Activated CD4-positive, alpha-beta T cell treated with anti-CD3 and anti-CD28 coated beads, Interleukin-2, amount 50 U/mL, for 24 hours (primary cell): ENCODE results near the gene TMC6.
"Not testable (repeated sequence)": the region's sequence is repeated elsewhere in the genome, so short reads cannot be mapped to it uniquely, and the experiment has no call there.

ENCODE experiments used
- DNase-seq, 2 donors: peaks; one replicate each; pipeline ENCODE4 v3.0.0-alpha.2; 2020; ENCODE audit warnings: low read depth in 1 of 2, low spot score in 1 of 2

The TMC6 gene

GRCh38 chr17:78082988-78083387 lies 45.6 kb downstream of the TMC6 start:
- no peak for DNase-seq

GRCh38 chr17:78082355-78082872 lies 46.1 kb downstream of the TMC6 start:
- not testable (repeated sequence) for DNase-seq

DNA sequence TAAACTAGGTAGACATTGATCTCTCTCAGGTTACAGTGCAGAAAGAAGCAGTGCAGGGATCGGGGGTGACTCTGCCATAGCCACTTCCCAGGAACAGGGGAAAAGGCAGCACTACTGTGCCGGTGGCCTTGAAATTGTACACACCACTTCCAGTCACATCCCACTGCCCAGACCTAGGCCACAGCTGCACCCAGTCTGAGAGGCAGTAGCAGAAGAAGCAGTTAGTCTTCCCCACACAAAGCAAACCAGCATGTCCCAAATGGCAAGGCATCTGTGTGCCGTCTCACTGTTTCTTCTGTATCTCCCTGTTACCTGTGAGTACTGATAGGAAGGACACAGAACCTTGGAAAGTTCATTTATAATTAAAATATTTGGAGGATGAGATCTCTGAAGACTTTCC lies 47.0 kb downstream of the TMC6 start:
- no peak for DNase-seq

DNA sequence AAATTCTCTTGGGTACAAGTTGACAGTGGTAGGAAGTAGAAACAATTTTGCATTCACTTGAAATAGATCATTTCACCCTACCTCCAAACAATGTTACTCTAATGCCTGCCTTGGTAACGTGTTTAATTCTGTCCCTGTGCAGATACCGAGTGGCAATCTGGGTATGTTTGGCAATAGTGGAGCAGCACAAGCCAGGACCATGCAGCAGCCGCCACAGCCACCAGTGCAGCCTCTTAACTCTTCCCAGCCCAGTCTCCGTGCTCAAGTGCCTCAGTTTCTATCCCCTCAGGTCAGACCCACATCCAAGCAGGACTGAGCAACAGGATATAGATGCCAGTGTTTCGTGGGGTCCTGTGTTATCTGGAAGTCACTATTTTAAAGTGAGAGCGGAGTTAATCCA lies 49.3 kb downstream of the TMC6 start:
- no peak for DNase-seq

DNA sequence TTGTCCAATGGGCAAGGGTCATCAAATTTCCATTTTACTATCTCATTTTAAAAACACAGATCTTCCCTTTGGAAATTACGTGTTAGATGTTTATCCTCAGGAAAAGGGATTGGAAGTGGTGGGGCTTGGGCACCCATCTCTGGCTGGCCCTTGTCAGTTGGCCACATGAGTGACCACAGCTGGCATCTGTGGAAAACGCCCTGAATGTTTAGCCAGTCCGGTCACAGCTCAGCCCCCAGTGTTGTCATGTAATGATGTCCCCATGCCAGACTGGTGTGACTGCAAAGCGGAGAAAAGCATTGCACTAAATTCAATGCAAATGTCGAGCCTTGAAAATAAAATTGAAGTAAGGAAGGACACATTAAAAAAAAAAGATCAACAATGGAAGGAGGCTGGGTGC lies 53.0 kb downstream of the TMC6 start:
- no peak for DNase-seq

DNA sequence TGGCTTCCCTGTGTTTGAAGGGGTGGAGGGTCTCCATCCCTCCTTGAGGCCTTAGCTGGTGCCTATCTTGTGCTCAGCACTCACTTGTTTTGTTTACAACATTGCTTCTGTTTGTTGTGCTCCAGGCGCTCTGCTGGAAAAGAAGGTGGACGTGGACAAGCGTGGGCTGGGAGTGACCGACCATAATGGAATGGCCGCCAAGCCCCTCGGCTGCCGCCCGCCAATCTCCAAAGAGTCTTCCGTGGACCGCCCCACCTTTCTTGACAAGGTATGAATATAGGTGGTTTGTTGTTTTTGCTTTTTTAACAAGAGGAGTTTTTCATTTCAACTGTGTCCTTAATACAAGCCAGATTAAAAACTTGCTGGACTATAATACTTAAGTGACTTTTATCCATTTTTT lies 53.5 kb downstream of the TMC6 start:
- DNase-seq: no peak

DNA sequence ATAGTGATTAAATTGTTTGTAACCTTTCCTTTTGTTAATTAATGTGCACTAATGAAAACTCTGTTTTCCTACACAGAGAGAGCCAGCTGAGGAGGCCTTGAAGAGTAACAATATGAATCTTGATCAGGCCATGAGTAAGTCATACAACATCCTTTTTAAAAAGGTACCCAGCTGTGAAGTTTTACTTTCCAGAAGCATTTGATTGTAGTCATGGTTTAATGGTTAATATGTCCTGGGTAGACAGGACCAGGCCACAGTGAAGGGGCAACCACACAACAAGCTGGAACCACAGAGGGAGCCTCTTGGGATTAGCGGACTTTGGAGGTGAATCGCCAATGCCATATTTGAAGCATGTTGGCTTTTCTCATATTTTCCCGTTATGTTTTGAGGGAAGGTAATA lies 55.6 kb downstream of the TMC6 start:
- no peak for DNase-seq

GRCh38 chr17:78069695-78070094 lies 58.9 kb downstream of the TMC6 start:
- DNase-seq: no peak

GRCh38 chr17:78066976-78067375 lies 61.6 kb downstream of the TMC6 start:
- not testable (repeated sequence) for DNase-seq

DNA sequence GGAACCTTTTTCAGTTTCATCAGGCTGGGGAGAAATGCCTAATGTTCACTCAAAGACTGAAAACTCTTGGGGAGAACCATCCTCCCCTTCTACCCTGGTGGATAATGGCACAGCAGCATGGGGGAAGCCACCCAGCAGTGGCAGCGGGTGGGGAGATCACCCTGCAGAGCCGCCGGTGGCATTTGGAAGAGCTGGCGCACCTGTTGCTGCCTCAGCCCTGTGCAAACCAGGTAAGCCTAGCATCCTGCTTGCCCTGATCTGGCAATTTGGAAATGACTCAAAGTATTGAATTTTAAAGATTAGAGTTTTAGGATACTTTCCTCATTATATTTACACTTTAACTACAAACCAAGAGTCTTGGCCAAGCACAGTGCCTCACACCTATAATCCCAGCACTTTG lies 63.8 kb downstream of the TMC6 start:
- DNase-seq: no peak

DNA sequence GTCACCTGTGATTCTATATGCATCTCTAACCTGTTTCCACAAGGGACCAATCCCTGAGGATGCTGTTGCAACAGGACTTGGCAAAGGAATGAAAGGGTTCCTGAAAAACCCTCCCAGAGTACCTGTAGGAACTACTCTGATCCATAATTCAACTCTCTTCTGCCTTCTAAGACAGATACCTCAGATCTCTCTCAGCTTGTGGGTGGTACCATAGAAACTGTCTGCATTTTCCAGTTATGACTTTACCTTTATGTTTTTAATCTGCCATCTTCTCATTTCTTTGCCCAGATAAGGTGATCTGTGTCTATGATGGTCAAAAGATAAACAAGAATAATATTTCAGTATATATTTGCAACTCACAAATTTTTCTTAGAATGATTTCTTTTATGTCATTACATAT lies 65.1 kb downstream of the TMC6 start:
- no peak for DNase-seq

GRCh38 chr17:78062596-78062995 lies 66.0 kb downstream of the TMC6 start:
- DNase-seq: no peak
